C4-2B (cell line): ENCODE measurements around the gene HNRNPF.

Experiments used
- CTCF ChIP-seq: fragments of 450-650 bp; conservative IDR thresholded peaks from 2 replicates; pipeline ENCODE4 v1.5.1; 2017; ENCODE audit warnings: mild to moderate bottlenecking
- ZFX ChIP-seq: fragments of 450-650 bp; IDR thresholded peaks from 2 replicates; pipeline ENCODE4 v1.6.1; 2017

- no peak for TF ChIP-seq CTCF
- no peak for TF ChIP-seq ZFX
Observed at GRCh38 chr10:43417950-43418768, 9.2 kb upstream of the HNRNPF start.
